Epithelial cell of esophagus (primary cell): Measurements from ENCODE around the gene TMA7B.

Experiments used
- DNase-seq: peaks from one replicate; pipeline ENCODE4 v3.0.0; 2010; ENCODE audit warnings: low read depth
- H3K4me3 ChIP-seq: 2 replicates; pipeline ENCODE4 v1.5.1; 2011; ENCODE audit warnings: mild to moderate bottlenecking, low read length, control low read depth
- TF ChIP-seq, protein P1 (sequence below): IDR thresholded peaks from 2 replicates; pipeline ENCODE4 v1.5.1; 2011; ENCODE audit warnings: low read depth, mild to moderate bottlenecking, low read length, control low read depth, inconsistent platforms; ENCODE audit not compliant: insufficient read depth; ENCODE audit errors: missing control alignments

The TMA7B gene

DNA sequence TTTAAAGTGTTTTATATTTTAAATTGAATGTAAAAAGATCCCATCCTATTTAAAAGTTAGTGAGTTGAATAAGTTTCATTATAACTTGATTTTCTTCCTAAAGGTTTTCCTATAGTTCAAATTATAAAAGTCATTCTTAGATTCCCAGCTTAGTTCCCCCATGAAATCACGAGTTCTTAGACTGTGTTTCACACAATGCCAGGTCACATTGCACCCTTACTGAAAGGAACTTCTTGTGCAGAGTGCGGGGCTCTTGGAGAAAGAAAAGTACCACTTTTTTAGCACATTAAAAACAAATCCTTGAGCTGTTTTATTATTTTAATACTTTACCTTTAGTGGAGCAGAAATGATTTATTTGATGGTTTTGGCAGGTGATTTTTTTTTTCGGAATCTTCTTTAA lies 43.7 kb upstream of the TMA7B start:
- no peak overlapping the region for H3K4me3 ChIP-seq
- TF ChIP-seq, protein P1, sequence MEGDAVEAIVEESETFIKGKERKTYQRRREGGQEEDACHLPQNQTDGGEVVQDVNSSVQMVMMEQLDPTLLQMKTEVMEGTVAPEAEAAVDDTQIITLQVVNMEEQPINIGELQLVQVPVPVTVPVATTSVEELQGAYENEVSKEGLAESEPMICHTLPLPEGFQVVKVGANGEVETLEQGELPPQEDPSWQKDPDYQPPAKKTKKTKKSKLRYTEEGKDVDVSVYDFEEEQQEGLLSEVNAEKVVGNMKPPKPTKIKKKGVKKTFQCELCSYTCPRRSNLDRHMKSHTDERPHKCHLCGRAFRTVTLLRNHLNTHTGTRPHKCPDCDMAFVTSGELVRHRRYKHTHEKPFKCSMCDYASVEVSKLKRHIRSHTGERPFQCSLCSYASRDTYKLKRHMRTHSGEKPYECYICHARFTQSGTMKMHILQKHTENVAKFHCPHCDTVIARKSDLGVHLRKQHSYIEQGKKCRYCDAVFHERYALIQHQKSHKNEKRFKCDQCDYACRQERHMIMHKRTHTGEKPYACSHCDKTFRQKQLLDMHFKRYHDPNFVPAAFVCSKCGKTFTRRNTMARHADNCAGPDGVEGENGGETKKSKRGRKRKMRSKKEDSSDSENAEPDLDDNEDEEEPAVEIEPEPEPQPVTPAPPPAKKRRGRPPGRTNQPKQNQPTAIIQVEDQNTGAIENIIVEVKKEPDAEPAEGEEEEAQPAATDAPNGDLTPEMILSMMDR: no peak
- DNase-seq: no peak

DNA sequence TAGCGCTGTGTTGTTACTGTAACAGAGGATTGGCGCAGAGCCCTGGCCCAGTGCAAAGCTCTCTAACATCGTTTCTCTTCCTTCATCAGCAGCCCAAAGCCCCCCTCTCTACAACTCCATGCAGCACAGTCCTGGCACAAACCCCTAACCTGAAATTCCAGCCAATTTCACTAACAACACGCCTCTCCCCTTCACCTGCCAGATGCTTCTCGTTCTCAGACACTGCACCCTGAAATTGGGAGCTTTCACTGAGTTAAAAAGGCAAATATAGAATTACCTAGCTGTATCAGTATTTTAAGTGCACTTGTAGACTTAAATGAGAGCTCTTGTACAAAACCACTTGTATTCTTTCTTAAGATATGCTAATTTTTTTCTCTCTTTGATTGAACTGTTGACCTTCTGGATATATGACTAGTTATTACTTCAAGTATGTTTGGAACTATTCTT lies 43.0 kb upstream of the TMA7B start:
- TF ChIP-seq, protein P1: no peak
- no peak for DNase-seq
- H3K4me3 ChIP-seq: no peak overlapping the region

DNA sequence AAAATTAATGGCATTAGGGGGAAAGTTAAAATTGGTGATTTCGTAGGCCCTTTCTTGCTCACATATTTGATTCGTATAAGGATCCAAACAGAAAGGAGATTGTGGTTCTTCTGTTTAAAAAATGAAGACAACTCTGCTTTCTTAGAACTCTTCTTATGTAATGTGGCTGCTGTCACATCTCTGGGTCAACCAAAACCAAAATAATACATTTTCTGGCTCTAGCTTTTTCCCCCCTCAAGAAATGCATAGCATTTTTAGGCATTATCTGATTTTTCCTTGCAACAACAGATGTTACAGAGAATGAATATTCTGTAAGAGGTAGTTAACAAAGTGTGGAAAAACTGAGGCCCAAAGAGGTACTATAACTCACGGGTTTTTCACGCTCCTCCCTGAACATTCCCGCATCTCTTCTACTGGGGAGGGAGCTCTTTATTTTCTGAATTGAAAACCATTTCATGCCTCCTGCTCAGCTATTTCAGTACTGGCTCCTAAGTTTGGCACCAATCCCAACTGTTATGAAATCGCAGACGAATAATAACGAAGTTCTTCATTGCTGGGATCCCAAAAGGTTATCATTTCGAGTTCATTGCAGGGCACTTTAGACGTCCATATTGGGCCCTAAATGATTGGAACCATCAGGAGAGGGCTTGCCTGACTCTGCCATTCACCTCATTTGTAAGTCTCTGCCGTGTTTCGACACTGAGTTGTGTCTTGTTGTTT lies 42.3 kb upstream of the TMA7B start:
- DNase-seq: peak; percentile 34
- TF ChIP-seq, protein P1: no peak
- H3K4me3 ChIP-seq: no peak overlapping the region

DNA sequence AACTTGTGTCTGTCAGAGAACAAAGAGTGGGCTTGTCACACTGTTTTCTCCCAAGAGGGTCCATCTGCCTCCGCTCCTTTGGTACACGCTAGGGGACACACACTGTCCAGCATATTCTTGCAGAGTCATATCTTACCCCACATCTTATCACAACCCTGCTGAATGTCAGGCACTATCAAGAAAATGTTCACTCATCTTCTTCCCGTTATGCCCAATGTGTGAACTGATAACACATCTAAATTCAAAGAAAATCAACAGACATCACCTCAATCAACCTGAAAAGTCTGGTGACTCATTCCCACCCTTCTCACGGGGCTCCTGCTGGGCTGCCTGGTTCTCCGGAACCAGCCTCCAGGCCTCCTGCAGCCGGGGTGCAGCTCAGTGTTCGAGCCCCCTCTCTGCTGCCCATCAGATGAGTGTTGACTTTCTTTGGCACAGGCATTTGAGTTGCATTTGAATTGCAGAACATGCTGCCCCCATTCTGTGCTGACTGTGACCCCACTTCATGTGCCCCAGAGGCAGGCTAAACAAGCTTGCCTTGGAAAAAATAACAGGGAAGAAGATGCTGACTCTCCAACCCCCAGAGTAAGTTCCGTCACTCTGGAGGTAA lies 40.0 kb upstream of the TMA7B start:
- DNase-seq: no peak
- TF ChIP-seq, protein P1: no peak
- no peak overlapping the region for H3K4me3 ChIP-seq

DNA sequence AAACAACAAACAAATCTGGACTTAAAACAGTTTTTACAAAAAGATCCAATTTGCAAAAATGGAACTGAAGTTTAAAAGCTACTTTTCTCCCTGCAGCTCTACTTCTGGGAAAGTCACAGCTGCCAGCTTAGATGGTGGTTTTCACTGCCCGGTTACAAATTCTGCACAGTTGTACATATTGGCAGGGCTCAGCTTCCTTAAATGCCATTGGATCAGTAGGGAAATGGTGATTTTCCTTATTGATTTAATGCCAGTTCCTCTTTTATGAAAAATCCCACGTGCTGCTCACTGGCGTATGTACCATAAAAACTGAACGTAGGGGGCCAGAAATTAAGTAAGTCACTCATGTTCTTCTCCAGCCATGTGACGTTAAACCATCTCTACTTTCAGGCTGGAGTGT lies 36.5 kb upstream of the TMA7B start:
- H3K4me3 ChIP-seq: no peak overlapping the region
- TF ChIP-seq, protein P1: no peak

DNA sequence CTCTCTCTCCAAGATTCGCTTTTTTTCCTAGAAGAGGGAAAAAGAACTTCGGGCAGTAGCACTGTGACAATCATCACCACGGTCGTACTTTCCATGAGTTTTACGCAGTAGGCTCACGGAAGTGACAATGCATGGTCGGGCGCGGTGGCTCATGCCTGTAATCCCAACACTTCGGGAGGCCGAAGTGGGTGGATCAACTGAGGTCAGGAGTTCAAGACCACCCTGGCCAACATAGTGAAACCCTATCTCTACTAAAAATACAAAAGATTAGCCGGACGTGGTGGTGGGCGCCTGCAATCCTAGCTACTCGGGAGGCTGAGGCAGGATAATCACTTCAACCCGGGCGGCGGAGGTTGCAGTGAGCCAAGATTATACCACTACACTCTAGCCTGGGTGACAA lies 35.9 kb upstream of the TMA7B start:
- no peak for DNase-seq
- TF ChIP-seq, protein P1: no peak
- no peak overlapping the region for H3K4me3 ChIP-seq

More for the DNA sequence above, 36.5 kb upstream of the TMA7B start:
- DNase-seq: no peak
